WTC11 (cell line): Measurements from ENCODE around the gene FHIT. TPM values are rescaled to one million over a fixed set of nuclear protein-coding genes. Genes with fewer than 3 reads are reported as not detected.

Experiments used
- ATAC-seq: fragments of 200-7000 bp; cut with Tn5 transposase; 2 replicates; pipeline ENCODE4 v1.10.0; 2021; ENCODE audit warnings: mild to moderate bottlenecking, moderate library complexity
- CTCF ChIA-PET: fragments of 300-600 bp; sonication (Branson Sonifier 250); formaldehyde crosslinking; loops from one replicate; lab custom pipeline; 2021; ENCODE audit warnings: antibody characterized with exemption; lab: Charles Lee
- POLR2A ChIA-PET: fragments of 350-600 bp; sonication (Branson Sonifier 250); formaldehyde crosslinking; loops from one replicate; lab custom pipeline; 2021; ENCODE audit warnings: antibody characterized with exemption; lab: Charles Lee
- DNase-seq: peaks from one replicate; pipeline ENCODE4 v3.0.0; 2021; ENCODE audit warnings: low spot score
- H3K27ac Mint-ChIP-seq: 2 replicates; pipeline ENCODE4 v1.8.0; 2021; ENCODE audit warnings: mixed read lengths
- H3K27me3 Mint-ChIP-seq: 2 replicates; pipeline ENCODE4 v1.8.0; 2021; ENCODE audit warnings: low read depth, mild to moderate bottlenecking, moderate library complexity, mixed read lengths
- H3K36me3 Mint-ChIP-seq: 2 replicates; pipeline ENCODE4 v1.8.0; 2021; ENCODE audit warnings: mixed read lengths
- H3K4me1 Mint-ChIP-seq: 2 replicates; pipeline ENCODE4 v1.8.0; 2022; ENCODE audit warnings: mixed read lengths
- H3K4me3 Mint-ChIP-seq: 2 replicates; pipeline ENCODE4 v1.8.0; 2021; ENCODE audit warnings: mild to moderate bottlenecking, moderate library complexity, mixed read lengths
- H3K9me3 Mint-ChIP-seq: 2 replicates; pipeline ENCODE4 v1.8.0; 2021; ENCODE audit warnings: mixed read lengths
- ATF1 ChIP-seq: sonication (generic); formaldehyde crosslinking; IDR thresholded peaks from 2 replicates; pipeline ENCODE4 v1.8.1; 2023; ENCODE audit warnings: mild to moderate bottlenecking, moderate library complexity, missing genetic modification reagents
- ATF2 ChIP-seq: sonication (generic); formaldehyde crosslinking; IDR thresholded peaks from 2 replicates; pipeline ENCODE4 v1.8.1; 2022; ENCODE audit warnings: low read depth, missing genetic modification reagents, borderline replicate concordance
- ESRRA ChIP-seq: sonication (generic); formaldehyde crosslinking; IDR thresholded peaks from 2 replicates; pipeline ENCODE4 v1.8.1; 2022; ENCODE audit warnings: mild to moderate bottlenecking, missing genetic modification reagents, borderline replicate concordance
- GABPB1 ChIP-seq: sonication (generic); formaldehyde crosslinking; IDR thresholded peaks from 2 replicates; pipeline ENCODE4 v1.8.1; 2023; ENCODE audit warnings: mild to moderate bottlenecking, missing genetic modification reagents
- HMGA2 ChIP-seq: fragments of 250-450 bp; sonication (Bioruptor Pico); IDR thresholded peaks from 2 replicates; pipeline ENCODE4 v1.4.0; 2021; ENCODE audit warnings: mild to moderate bottlenecking, moderate library complexity
- IRF2 ChIP-seq: sonication (generic); formaldehyde crosslinking; IDR thresholded peaks from 2 replicates; pipeline ENCODE4 v1.8.0; 2022; ENCODE audit warnings: low read depth, missing genetic modification reagents, borderline replicate concordance
- MXD4 ChIP-seq: fragments of 250-450 bp; sonication (Bioruptor Pico); IDR thresholded peaks from 2 replicates; pipeline ENCODE4 v1.8.0; 2021; ENCODE audit warnings: mild to moderate bottlenecking, moderate library complexity, borderline replicate concordance
- PRDM15 ChIP-seq: sonication (generic); formaldehyde crosslinking; IDR thresholded peaks from 2 replicates; pipeline ENCODE4 v1.8.0; 2022; ENCODE audit warnings: missing genetic modification reagents
- RELA ChIP-seq: sonication (generic); formaldehyde crosslinking; IDR thresholded peaks from 2 replicates; pipeline ENCODE4 v1.8.1; 2022; ENCODE audit warnings: missing genetic modification reagents, mild to moderate bottlenecking, borderline replicate concordance
- SOX15 ChIP-seq: fragments of 250-450 bp; sonication (Bioruptor Pico); IDR thresholded peaks from 2 replicates; pipeline ENCODE4 v1.9.0; 2021; ENCODE audit warnings: mild to moderate bottlenecking
- ZBTB43 ChIP-seq: sonication (generic); formaldehyde crosslinking; IDR thresholded peaks from 2 replicates; pipeline ENCODE4 v1.8.1; 2023; ENCODE audit warnings: mild to moderate bottlenecking, missing genetic modification reagents
- ZNF232 ChIP-seq: sonication (generic); formaldehyde crosslinking; IDR thresholded peaks from 2 replicates; pipeline ENCODE4 v1.8.0; 2022; ENCODE audit warnings: mild to moderate bottlenecking, missing genetic modification reagents
- ZNF416 ChIP-seq: fragments of 250-450 bp; sonication (Bioruptor Pico); IDR thresholded peaks from 2 replicates; pipeline ENCODE4 v1.9.0; 2021; ENCODE audit warnings: mild to moderate bottlenecking, inconsistent platforms
- ZNF671 ChIP-seq: fragments of 250-450 bp; sonication (Bioruptor Pico); IDR thresholded peaks from 2 replicates; pipeline ENCODE4 v1.8.0; 2021; ENCODE audit warnings: mild to moderate bottlenecking
- total RNA-seq: library from RNA; stranded (reverse); gene quantifications from 3 replicates; pipeline ENCODE4 v1.2.3, GENCODE V29; 2021

FHIT gene
- total RNA-seq, 1 experiment from 2014 or later, result 2.6 TPM

GRCh38 chr3:60206206-60206605, 1045.0 kb downstream of the FHIT start:
- H3K36me3 Mint-ChIP-seq, result no peaks in the 10 kb centered on the region
- peaks cover 10% of the 10 kb centered on the region for H3K9me3 Mint-ChIP-seq
- ATAC-seq (no peak), DNase-seq (no peak)
- no peak overlapping the region for H3K27ac Mint-ChIP-seq
- H3K4me3 Mint-ChIP-seq, result no peak overlapping the region
- peaks cover 10% of the 10 kb centered on the region for H3K4me1 Mint-ChIP-seq
- ChIA-PET CTCF (no interaction called here), POLR2A (no interaction called here)
- no peaks in the 10 kb centered on the region for H3K27me3 Mint-ChIP-seq
- no peak for TF ChIP-seq SOX15 (CRISPR knock-in tag)
- TF ChIP-seq ZNF416 (CRISPR knock-in tag), result no peak
- no peak for TF ChIP-seq PRDM15

- ATAC-seq (no peak), DNase-seq (no peak)
- POLR2A ChIA-PET, result no interaction called here
- no peak overlapping the region for H3K27ac Mint-ChIP-seq
- CTCF ChIA-PET, result no interaction called here
- TF ChIP-seq ZNF232 (CRISPR knock-in tag), result no peak
- TF ChIP-seq HMGA2 (CRISPR knock-in tag), result no peak
- no peak for TF ChIP-seq ESRRA (CRISPR knock-in tag)
- TF ChIP-seq MXD4 (CRISPR knock-in tag), result no peak
- no peak overlapping the region for H3K4me3 Mint-ChIP-seq
- H3K9me3 Mint-ChIP-seq, result peaks cover 12% of the 10 kb centered on the region
- H3K36me3 Mint-ChIP-seq, result no peaks in the 10 kb centered on the region
- peaks cover 26% of the 10 kb centered on the region for H3K4me1 Mint-ChIP-seq
- no peaks in the 10 kb centered on the region for H3K27me3 Mint-ChIP-seq
Observed at GRCh38 chr3:60202052-60202726, 1049.1 kb downstream of the FHIT start.

- H3K27ac Mint-ChIP-seq, result no peak overlapping the region
- no peaks in the 10 kb centered on the region for H3K27me3 Mint-ChIP-seq
- peaks cover 26% of the 10 kb centered on the region for H3K4me1 Mint-ChIP-seq
- TF ChIP-seq IRF2 (no peak), ATF2 (CRISPR knock-in tag) (no peak), RELA (CRISPR knock-in tag) (no peak), ZNF416 (CRISPR knock-in tag) (no peak), GABPB1 (no peak), ATF1 (CRISPR knock-in tag) (no peak), ZBTB43 (CRISPR knock-in tag) (no peak), ZNF671 (CRISPR knock-in tag) (no peak)
- ATAC-seq (no peak), DNase-seq (no peak)
- no peak overlapping the region for H3K4me3 Mint-ChIP-seq
- ChIA-PET CTCF (no interaction called here), POLR2A (no interaction called here)
- no peaks in the 10 kb centered on the region for H3K36me3 Mint-ChIP-seq
- peaks cover 11% of the 10 kb centered on the region for H3K9me3 Mint-ChIP-seq
Observed at GRCh38 chr3:60199306-60199705, 1051.9 kb downstream of the FHIT start.
